Body of pancreas (tissue), 4 donors: Measurements from ENCODE around the gene IFI30.

ENCODE experiments used
- CTCF ChIP-seq, 7 experiments: fragments of 450-650 bp in 4 of 7; fragments of 200-600 bp in 3 of 7; sonication (generic) in 3 of 7; IDR thresholded peaks; one replicate each; pipeline ENCODE4 v1.5.1; 2016 to 2019; ENCODE audit warnings: antibody characterized with exemption in 7 of 7
- POLR2A ChIP-seq, 3 donors: fragments of 450-650 bp; IDR thresholded peaks; one replicate each; pipeline ENCODE4 v1.6.1; 2016; ENCODE audit warnings: antibody characterized with exemption in 3 of 3, mild to moderate bottlenecking in 2 of 3

- TF ChIP-seq POLR2A (IDR thresholded peaks at IDR 0.05) (no peak), CTCF (IDR thresholded peaks at IDR 0.05) (no peak)
These were observed 20.5 kb downstream of the IFI30 start for GRCh38 chr19:18194181-18194530.
